Measurements from ENCODE around the gene TIMMDC1.

GRCh38 chr3:119571688-119572087, 73.3 kb downstream of the TIMMDC1 start:
- no peak for TF ChIP-seq POLR2A (IDR thresholded peaks at IDR 0.05)
- TF ChIP-seq CTCF (IDR thresholded peaks at IDR 0.05) = no peak
